Neutrophil (primary cell): Measurements from ENCODE around the gene KHDRBS1.

Source experiments
- H3K27ac ChIP-seq: fragments of 200-600 bp; sonication (generic); 2 replicates; pipeline ENCODE4 v1.5.1; 2016; ENCODE audit warnings: mild to moderate bottlenecking, moderate library complexity
- H3K27me3 ChIP-seq: fragments of 200-600 bp; sonication (generic); 2 replicates; pipeline ENCODE4 v1.6.0; 2016; ENCODE audit warnings: mild to moderate bottlenecking
- H3K36me3 ChIP-seq: fragments of 200-600 bp; sonication (generic); 2 replicates; pipeline ENCODE4 v1.5.1; 2017
- H3K4me1 ChIP-seq, 2 experiments: fragments of 200-600 bp in 1 of 2; sonication (generic) in 1 of 2; 1 replicate in 1 of 2; 2 replicates in 1 of 2; pipeline versions ENCODE4 v1.5.1 to v1.6.1; 2013 to 2016; ENCODE audit warnings: low read depth in 1 of 2, low read length in 1 of 2, mild to moderate bottlenecking in 1 of 2, moderate library complexity in 1 of 2; ENCODE audit not compliant: control insufficient read depth in 1 of 2, insufficient read depth in 1 of 2
- H3K4me3 ChIP-seq, 2 experiments: fragments of 200-600 bp in 1 of 2; sonication (generic) in 1 of 2; 1 replicate in 1 of 2; 2 replicates in 1 of 2; pipeline ENCODE4 v1.5.1; 2013 to 2016; ENCODE audit warnings: low read depth in 1 of 2, low read length in 1 of 2, mild to moderate bottlenecking in 1 of 2, moderate library complexity in 1 of 2
- H3K9me3 ChIP-seq: fragments of 200-600 bp; sonication (generic); 2 replicates; pipeline ENCODE4 v1.5.1; 2016
- TF ChIP-seq, protein P1 (sequence below): fragments of 200-600 bp; sonication (generic); IDR thresholded peaks from 2 replicates; pipeline ENCODE4 v1.5.1; 2016; ENCODE audit warnings: antibody characterized with exemption

KHDRBS1 gene

DNA sequence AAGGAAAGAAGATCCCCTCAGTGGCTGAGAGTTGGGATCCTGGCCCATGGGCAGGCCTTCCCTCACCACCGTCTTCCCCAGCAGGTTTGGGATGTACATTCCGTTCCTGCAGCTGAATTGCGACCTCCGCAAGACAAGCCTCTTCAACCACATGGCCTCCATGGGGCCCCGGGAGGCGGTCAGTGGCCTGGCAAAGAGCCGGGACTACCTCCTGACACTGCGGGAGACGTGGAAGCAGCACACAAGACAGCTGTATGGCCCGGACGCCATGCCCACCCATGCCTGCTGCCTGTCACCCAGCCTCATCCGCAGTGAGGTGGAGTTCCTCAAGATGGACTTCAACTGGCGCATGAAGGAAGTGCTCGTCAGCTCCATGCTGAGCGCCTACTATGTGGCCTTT, 77.9 kb downstream of the KHDRBS1 start:
- Histone ChIP-seq H3K4me1 (peaks cover 12 to 20% of the 10 kb centered on the region in 2 experiments), H3K27ac (no peak overlapping the region), H3K9me3 (no peaks in the 10 kb centered on the region), H3K27me3 (no peaks in the 10 kb centered on the region), H3K4me3 (no peak overlapping the region), H3K36me3 (peaks cover 46% of the 10 kb centered on the region)
- TF ChIP-seq, protein P1, sequence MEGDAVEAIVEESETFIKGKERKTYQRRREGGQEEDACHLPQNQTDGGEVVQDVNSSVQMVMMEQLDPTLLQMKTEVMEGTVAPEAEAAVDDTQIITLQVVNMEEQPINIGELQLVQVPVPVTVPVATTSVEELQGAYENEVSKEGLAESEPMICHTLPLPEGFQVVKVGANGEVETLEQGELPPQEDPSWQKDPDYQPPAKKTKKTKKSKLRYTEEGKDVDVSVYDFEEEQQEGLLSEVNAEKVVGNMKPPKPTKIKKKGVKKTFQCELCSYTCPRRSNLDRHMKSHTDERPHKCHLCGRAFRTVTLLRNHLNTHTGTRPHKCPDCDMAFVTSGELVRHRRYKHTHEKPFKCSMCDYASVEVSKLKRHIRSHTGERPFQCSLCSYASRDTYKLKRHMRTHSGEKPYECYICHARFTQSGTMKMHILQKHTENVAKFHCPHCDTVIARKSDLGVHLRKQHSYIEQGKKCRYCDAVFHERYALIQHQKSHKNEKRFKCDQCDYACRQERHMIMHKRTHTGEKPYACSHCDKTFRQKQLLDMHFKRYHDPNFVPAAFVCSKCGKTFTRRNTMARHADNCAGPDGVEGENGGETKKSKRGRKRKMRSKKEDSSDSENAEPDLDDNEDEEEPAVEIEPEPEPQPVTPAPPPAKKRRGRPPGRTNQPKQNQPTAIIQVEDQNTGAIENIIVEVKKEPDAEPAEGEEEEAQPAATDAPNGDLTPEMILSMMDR: no peak
